Measurements from ENCODE around the gene ZNF79.
A peak's percentile ranks its signal among the peaks of the same experiment; 100 is the strongest.

The ZNF79 gene

DNA sequence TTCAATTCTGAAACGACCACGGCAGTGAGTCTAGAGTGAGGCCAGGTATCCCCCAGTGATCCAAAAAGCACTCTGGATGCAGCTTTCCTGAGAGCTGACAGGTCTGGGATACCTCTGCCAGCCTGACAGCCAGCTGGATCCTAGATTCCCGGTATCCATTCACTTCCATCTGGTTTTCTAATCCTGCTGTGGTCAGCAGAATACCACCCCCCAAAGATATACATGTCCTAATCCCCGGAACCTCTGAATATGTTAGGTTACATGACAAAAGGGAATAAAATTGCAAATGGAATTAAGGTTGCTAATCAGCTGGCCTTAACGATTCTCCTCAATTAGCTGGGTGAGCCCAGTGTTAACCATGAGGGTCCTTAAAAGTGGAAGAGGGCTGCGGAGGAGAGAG lies 1.4 kb upstream of the ZNF79 start:
- no peak for DNase-seq (ENCODE audit: low read depth)
- TF ChIP-seq, protein P1, sequence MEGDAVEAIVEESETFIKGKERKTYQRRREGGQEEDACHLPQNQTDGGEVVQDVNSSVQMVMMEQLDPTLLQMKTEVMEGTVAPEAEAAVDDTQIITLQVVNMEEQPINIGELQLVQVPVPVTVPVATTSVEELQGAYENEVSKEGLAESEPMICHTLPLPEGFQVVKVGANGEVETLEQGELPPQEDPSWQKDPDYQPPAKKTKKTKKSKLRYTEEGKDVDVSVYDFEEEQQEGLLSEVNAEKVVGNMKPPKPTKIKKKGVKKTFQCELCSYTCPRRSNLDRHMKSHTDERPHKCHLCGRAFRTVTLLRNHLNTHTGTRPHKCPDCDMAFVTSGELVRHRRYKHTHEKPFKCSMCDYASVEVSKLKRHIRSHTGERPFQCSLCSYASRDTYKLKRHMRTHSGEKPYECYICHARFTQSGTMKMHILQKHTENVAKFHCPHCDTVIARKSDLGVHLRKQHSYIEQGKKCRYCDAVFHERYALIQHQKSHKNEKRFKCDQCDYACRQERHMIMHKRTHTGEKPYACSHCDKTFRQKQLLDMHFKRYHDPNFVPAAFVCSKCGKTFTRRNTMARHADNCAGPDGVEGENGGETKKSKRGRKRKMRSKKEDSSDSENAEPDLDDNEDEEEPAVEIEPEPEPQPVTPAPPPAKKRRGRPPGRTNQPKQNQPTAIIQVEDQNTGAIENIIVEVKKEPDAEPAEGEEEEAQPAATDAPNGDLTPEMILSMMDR (conservative IDR thresholded peaks at IDR 0.05; ENCODE audit: control insufficient read depth, insufficient read depth, low read depth, low read length): no peak
- H3K4me3 ChIP-seq (ENCODE audit: control insufficient read depth, low read depth, low read length): peak overlapping the region; percentile 76

DNA sequence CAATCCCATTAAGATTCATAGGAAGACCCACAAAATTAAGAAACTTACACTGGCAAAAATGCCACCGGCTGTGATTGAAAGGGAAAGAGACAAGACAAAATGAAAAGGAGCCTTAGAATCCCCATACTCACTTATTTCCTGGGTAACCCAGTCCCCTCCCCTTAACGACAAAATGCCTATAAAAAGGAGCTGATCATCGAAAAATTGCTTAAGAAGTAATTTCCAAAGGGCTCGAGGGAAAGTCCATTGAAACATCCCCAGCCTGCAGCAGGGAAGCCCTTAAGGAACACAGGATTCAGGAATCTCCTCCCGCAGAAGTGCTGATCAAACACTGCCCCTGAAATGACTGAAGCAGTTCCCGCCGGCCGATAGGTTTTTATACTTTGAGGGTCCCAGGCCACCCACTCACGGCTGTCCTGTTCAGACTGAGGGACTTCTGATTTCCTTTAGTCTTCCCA lies 677 bp upstream of the ZNF79 start:
- no peak for DNase-seq (ENCODE audit: low read depth)

DNA sequence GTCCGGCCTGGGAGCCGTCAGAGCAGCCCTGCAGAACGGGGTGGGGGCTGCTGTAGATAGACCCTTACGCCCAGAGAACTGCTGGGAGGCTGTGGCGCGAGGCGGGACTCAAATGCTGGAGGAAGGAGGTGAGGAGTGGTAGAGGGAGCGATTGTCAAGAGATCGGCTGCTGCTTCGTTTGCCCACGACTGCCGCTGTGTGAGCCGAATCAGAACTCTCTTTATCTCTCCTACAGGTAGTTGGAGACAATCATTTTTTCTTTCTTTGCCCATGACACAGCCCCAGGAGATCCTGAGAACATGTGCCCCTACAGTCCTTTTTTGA lies 456 bp downstream of the ZNF79 start:
- H3K4me3 ChIP-seq (ENCODE audit: control insufficient read depth, low read depth, low read length): peak overlapping the region; percentile 76
- TF ChIP-seq, protein P1 (conservative IDR thresholded peaks at IDR 0.05; ENCODE audit: control insufficient read depth, insufficient read depth, low read depth, low read length): no peak
- DNase-seq (ENCODE audit: low read depth): no peak

More for the DNA sequence above, 677 bp upstream of the ZNF79 start:
- peak overlapping the region; percentile 76 for H3K4me3 ChIP-seq (ENCODE audit: control insufficient read depth, low read depth, low read length)
- TF ChIP-seq, protein P1 (conservative IDR thresholded peaks at IDR 0.05; ENCODE audit: control insufficient read depth, insufficient read depth, low read depth, low read length): no peak

DNA sequence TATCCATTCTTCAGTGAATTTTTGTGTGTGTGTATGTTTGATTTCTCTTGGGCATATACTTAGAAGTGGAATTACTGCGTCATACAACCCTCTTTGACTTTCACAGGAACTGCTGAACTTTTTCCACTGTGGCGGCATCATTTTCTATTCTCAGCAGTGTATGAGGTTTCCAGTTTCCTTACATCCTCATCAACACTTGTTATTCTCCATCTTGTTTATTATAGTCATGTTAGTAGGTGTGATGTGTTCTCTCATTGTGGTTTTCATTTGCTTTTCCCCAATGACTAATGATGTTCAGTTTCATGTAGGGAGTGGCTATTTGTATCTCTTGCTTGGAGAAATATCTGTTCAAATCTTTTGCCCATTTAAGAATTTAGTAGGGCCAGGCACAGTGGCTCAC lies 2.6 kb downstream of the ZNF79 start:
- TF ChIP-seq, protein P1 (conservative IDR thresholded peaks at IDR 0.05; ENCODE audit: control insufficient read depth, insufficient read depth, low read depth, low read length): no peak
- no peak for DNase-seq (ENCODE audit: low read depth)
- H3K4me3 ChIP-seq (ENCODE audit: control insufficient read depth, low read depth, low read length): no peak overlapping the region

DNA sequence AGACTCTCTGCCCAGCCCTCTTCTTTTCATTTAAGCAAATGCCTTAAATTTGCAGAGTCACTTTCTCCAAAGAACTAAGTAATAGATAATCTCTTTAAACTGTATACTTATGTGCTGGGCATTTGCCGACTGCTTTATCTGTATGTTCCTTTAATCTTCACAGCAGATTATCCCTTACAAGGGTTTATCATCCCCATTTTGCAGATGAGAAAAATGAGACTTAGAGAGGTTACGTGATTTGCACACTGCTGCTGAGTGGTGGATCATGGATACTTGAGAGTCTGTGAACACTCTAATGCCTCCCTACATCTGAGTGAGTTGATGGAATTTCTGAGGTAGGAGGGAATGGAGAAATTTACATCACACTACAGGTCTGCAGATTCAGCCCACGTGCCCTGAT lies 4.2 kb downstream of the ZNF79 start:
- DNase-seq (ENCODE audit: low read depth): no peak
- H3K4me3 ChIP-seq (ENCODE audit: control insufficient read depth, low read depth, low read length): no peak overlapping the region
- TF ChIP-seq, protein P1 (conservative IDR thresholded peaks at IDR 0.05; ENCODE audit: control insufficient read depth, insufficient read depth, low read depth, low read length): no peak

DNA sequence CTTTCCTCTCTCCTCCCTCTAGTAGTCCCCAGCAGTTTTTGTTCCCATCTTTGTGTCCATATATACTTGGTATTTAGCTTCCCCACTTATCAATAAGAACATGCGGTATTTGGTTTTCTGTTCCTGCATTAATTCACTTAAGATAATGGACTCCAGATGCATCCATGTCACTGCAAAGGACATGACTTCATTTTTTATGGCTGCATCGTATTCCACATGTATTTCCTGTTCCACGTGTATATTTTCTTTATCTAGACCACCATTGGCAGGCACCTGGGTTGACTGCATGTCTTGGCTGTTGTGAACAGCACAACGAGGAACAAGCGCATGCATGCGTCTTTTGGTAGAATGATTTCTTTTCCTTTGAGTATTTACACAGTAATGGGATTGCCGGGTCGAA lies 6.2 kb downstream of the ZNF79 start:
- DNase-seq (ENCODE audit: low read depth): no peak
- TF ChIP-seq, protein P1 (conservative IDR thresholded peaks at IDR 0.05; ENCODE audit: control insufficient read depth, insufficient read depth, low read depth, low read length): no peak
- H3K4me3 ChIP-seq (ENCODE audit: control insufficient read depth, low read depth, low read length): no peak overlapping the region

All from fibroblast of mammary gland (primary cell).